Choroid plexus epithelial cell (primary cell): Measurements from ENCODE around the gene WDR5B.

Source experiments
- DNase-seq: peaks from one replicate; pipeline ENCODE4 v3.0.0-alpha.2; 2010; ENCODE audit warnings: low read depth
- H3K4me3 ChIP-seq: 2 replicates; pipeline ENCODE4 v1.5.1; 2011; ENCODE audit warnings: low read depth, mild to moderate bottlenecking, control low read depth, low read length, moderate library complexity
- TF ChIP-seq, protein P1 (sequence below): conservative IDR thresholded peaks from 2 replicates; pipeline ENCODE4 v1.5.1; 2011; ENCODE audit warnings: low read depth, mild to moderate bottlenecking, control low read depth, inconsistent platforms, low read length, moderate library complexity

The WDR5B gene

DNA sequence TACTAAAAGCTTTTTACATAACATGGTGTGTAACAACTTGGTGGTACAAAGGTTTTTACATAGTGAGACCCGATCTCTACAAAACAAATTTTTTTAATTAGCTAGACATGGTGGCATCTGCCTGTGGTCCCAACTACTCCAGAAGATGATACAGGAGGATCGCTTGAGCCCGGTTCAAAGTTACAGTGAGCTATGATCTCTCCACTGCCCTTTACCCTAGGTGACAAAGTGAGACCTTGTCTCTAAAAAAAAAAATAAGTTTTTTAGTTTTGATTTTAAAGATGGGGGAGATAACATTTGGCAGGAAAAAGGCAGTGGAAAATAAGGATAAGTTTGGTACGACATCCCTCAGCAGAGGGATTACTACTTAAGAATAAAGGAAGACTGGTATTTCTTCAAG is 26.0 kb downstream of the WDR5B start:
- DNase-seq: no peak
- TF ChIP-seq, protein P1, sequence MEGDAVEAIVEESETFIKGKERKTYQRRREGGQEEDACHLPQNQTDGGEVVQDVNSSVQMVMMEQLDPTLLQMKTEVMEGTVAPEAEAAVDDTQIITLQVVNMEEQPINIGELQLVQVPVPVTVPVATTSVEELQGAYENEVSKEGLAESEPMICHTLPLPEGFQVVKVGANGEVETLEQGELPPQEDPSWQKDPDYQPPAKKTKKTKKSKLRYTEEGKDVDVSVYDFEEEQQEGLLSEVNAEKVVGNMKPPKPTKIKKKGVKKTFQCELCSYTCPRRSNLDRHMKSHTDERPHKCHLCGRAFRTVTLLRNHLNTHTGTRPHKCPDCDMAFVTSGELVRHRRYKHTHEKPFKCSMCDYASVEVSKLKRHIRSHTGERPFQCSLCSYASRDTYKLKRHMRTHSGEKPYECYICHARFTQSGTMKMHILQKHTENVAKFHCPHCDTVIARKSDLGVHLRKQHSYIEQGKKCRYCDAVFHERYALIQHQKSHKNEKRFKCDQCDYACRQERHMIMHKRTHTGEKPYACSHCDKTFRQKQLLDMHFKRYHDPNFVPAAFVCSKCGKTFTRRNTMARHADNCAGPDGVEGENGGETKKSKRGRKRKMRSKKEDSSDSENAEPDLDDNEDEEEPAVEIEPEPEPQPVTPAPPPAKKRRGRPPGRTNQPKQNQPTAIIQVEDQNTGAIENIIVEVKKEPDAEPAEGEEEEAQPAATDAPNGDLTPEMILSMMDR: no peak
- no peak overlapping the region for H3K4me3 ChIP-seq

DNA sequence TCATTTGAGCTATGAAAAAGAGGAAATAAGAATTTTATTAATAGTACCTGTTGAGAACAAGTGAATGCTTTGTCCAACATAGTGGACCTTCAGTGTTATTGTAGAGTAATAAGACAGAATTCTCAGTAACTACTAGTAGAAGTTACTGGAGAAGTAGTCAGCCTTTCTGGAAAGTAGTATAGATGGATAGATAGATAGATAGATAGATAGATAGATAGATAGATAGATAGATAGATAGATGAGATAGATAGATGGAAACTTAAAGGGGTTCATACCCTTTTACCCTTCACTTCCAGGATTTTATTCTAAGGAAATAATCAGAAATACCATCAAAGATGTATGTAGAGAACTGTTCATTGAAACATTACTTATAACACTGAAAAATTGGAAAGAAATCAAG is 26.7 kb downstream of the WDR5B start:
- TF ChIP-seq, protein P1: no peak
- no peak for DNase-seq
- H3K4me3 ChIP-seq: no peak overlapping the region

DNA sequence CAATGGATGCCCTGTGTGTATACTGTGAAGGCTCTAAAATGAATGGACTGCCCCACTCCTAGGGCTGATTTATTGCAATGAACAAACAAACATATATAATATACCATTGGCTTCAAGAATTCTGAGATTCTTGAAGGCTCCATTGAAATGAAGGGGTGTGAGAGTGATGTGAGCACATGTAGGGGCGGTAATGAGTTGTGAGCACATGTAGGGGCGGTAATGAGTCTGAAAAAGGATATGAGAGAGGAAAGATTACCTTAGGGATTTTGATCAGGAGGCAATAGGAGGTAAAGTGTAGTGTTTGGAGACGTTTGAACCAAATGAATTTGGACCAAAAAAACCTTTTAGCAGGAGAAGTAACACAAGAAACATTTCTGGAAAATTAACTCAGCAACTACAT is 28.2 kb downstream of the WDR5B start:
- H3K4me3 ChIP-seq: no peak overlapping the region
- DNase-seq: no peak
- TF ChIP-seq, protein P1: no peak

- peak; percentile 75 for DNase-seq
- peak within 1 kb of the TSS; percentile 80 for H3K4me3 ChIP-seq
- TF ChIP-seq, protein P1: peak; percentile 26
Measured at GRCh38 chr3:122383771-122384697, 31.8 kb downstream of the WDR5B start, which contains the start of gene FAM162A. Gene FAM162A, plus strand, starts transcription at chr3:122384182. Its CDS starts 84 bp downstream, at chr3:122384266.

- H3K4me3 ChIP-seq: peak within 1 kb of the TSS; percentile 80
- TF ChIP-seq, protein P1: no peak
- peak; percentile 81 for DNase-seq
Measured at GRCh38 chr3:122382888-122383666, 32.8 kb downstream of the WDR5B start, which contains the start of gene MIX23. Gene MIX23, minus strand, starts transcription at chr3:122383231. Its CDS starts 7 bp downstream, at chr3:122383224.

DNA sequence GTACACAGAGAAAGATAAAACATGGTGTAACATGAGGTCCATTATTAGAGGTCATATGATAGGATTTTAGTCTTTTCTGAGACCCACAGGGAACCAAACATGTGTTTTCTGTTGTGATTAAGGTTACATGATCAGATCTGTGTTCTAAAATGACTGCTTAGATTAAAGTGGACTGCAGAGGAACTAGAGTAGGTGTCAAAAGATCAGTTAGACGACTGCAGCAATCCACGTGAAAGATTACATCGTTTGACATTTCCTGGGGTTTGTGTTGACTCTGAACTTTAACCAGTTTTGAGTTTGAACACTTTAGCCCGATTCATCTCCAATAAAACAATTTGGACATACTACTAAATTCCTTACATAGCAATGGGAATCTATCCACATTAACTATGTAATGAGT is 37.9 kb downstream of the WDR5B start:
- no peak for DNase-seq

More for the DNA sequence above, 37.9 kb downstream of the WDR5B start:
- TF ChIP-seq, protein P1: no peak
- no peak overlapping the region for H3K4me3 ChIP-seq
